ENCODE data around the gene BDNF. TPM values are rescaled to one million over a fixed set of nuclear protein-coding genes. Genes with fewer than 3 reads are reported as not detected.

Gene BDNF
- total RNA-seq, 1 experiment from 2014 or later, result 4.8 TPM

GRCh38 chr11:27694992-27695391 is 5.3 kb downstream of the BDNF start:
- Mint-ChIP-seq H3K27me3 (ENCODE audit: low read depth) (no peaks in the 10 kb centered on the region; the same call in 1 of the 2 replicates), H3K27ac (no peak overlapping the region), H3K9me3 (peaks cover 4% of the 10 kb centered on the region), H3K4me3 (peak overlapping the region; percentile 93), H3K4me1 (peaks cover 68% of the 10 kb centered on the region), H3K36me3 (peaks cover 4% of the 10 kb centered on the region)
- TF ChIP-seq ESRRA (CRISPR knock-in tag; IDR thresholded peaks at IDR 0.05; ENCODE audit: borderline replicate concordance) (no peak), CDX4 (CRISPR knock-in tag; IDR thresholded peaks at IDR 0.05; ENCODE audit: borderline replicate concordance) (no peak), OVOL2 (CRISPR knock-in tag; IDR thresholded peaks at IDR 0.05; ENCODE audit: borderline replicate concordance) (no peak), TCF7 (CRISPR knock-in tag; IDR thresholded peaks at IDR 0.05; ENCODE audit: low read depth) (no peak), MXD4 (CRISPR knock-in tag; IDR thresholded peaks at IDR 0.05; ENCODE audit: borderline replicate concordance) (no peak), NFATC4 (CRISPR knock-in tag; IDR thresholded peaks at IDR 0.05) (no peak), KAT7 (CRISPR knock-in tag; IDR thresholded peaks at IDR 0.05; ENCODE audit: borderline replicate concordance) (no peak), NFE2L1 (CRISPR knock-in tag; IDR thresholded peaks at IDR 0.05) (no peak), RORB (CRISPR knock-in tag; IDR thresholded peaks at IDR 0.05) (no peak), SP1 (CRISPR knock-in tag; conservative IDR thresholded peaks at IDR 0.05) (no peak)
- ChIA-PET CTCF (interaction anchor here (0.8 to 2.7 kb wide), 6 partner anchors 11 to 835 kb away, joined by 3 to 10 read pairs (median 4); partner anchors contain the start of gene KIF18A), POLR2A (no interaction called here)
- DNase-seq (ENCODE audit: low spot score) (no peak), ATAC-seq (no peak)

- POLR2A ChIA-PET, result no interaction called here
- H3K4me1 Mint-ChIP-seq, result peaks cover 75% of the 10 kb centered on the region
- ATAC-seq (no peak), DNase-seq (ENCODE audit: low spot score) (no peak)
- H3K36me3 Mint-ChIP-seq, result peaks cover 4% of the 10 kb centered on the region
- H3K27ac Mint-ChIP-seq, result peak overlapping the region; percentile 44; the same call in 1 of the 2 replicates
- peaks cover 4% of the 10 kb centered on the region for H3K9me3 Mint-ChIP-seq
- CTCF ChIA-PET, result no interaction called here
- no peak overlapping the region for H3K4me3 Mint-ChIP-seq
- TF ChIP-seq TCF7 (CRISPR knock-in tag; IDR thresholded peaks at IDR 0.05; ENCODE audit: low read depth) (no peak), SOX15 (CRISPR knock-in tag; IDR thresholded peaks at IDR 0.05) (no peak), FOXK1 (CRISPR knock-in tag; IDR thresholded peaks at IDR 0.05) (no peak), ZSCAN18 (CRISPR knock-in tag; IDR thresholded peaks at IDR 0.05) (no peak), PREB (CRISPR knock-in tag; IDR thresholded peaks at IDR 0.05; ENCODE audit: borderline replicate concordance) (no peak), ARID4B (CRISPR knock-in tag; IDR thresholded peaks at IDR 0.05; ENCODE audit: borderline replicate concordance) (no peak), PRRX2 (CRISPR knock-in tag; IDR thresholded peaks at IDR 0.05) (no peak)
- no peaks in the 10 kb centered on the region for H3K27me3 Mint-ChIP-seq (ENCODE audit: low read depth)
Measured at GRCh38 chr11:27693398-27693797, 6.9 kb downstream of the BDNF start.

- Mint-ChIP-seq H3K9me3 (peaks cover 4% of the 10 kb centered on the region), H3K36me3 (peaks cover 4% of the 10 kb centered on the region), H3K4me3 (no peak overlapping the region), H3K27ac (no peak overlapping the region), H3K4me1 (peaks cover 79% of the 10 kb centered on the region), H3K27me3 (ENCODE audit: low read depth) (no peaks in the 10 kb centered on the region)
- ChIA-PET POLR2A (no interaction called here), CTCF (no interaction called here)
- no peak for ATAC-seq
- DNase-seq (ENCODE audit: low spot score), result no peak
- TF ChIP-seq NFE2L1 (CRISPR knock-in tag; IDR thresholded peaks at IDR 0.05) (no peak), GTF2I (CRISPR knock-in tag; conservative IDR thresholded peaks at IDR 0.05) (no peak), ETV6 (CRISPR knock-in tag; IDR thresholded peaks at IDR 0.05) (no peak), NFYB (CRISPR knock-in tag; conservative IDR thresholded peaks at IDR 0.05; ENCODE audit: low read depth) (no peak), AFF4 (CRISPR knock-in tag; IDR thresholded peaks at IDR 0.05; ENCODE audit: borderline replicate concordance) (no peak), RELA (CRISPR knock-in tag; IDR thresholded peaks at IDR 0.05; ENCODE audit: borderline replicate concordance) (no peak), JUN (CRISPR knock-in tag; IDR thresholded peaks at IDR 0.05) (no peak), SP1 (CRISPR knock-in tag; conservative IDR thresholded peaks at IDR 0.05) (no peak), NFATC4 (CRISPR knock-in tag; IDR thresholded peaks at IDR 0.05) (no peak), ZBTB21 (CRISPR knock-in tag; IDR thresholded peaks at IDR 0.05; ENCODE audit: borderline replicate concordance) (no peak)
Measured at GRCh38 chr11:27692781-27693180, 7.5 kb downstream of the BDNF start.
